K562 (cell line): ENCODE data around the gene CAMP. TPM values are rescaled to one million over a fixed set of nuclear protein-coding genes. Genes with fewer than 3 reads are reported as not detected.

ENCODE experiments used
- ATAC-seq: fragments of 200-7000 bp; cut with Tn5 transposase; 3 replicates; pipeline ENCODE4 v1.9.1; 2020; ENCODE audit warnings: moderate library complexity
- BruUV-seq: library from RNA; stranded (reverse); fragments of 400-500 nt; replicated peaks from 2 replicates; lab custom pipeline; 2021; lab: Mats Ljungman, UMichigan
- CTCF ChIA-PET: fragments of 300-600 bp; formaldehyde crosslinking; extraction: SDS; loops from one replicate; lab custom pipeline; 2021; ENCODE audit warnings: low intra/inter-chr PET ratio; lab: Yijun Ruan, JAX
- POLR2A ChIA-PET: fragments of 300-600, 350-650 bp; sonication (Branson Sonifier 250); formaldehyde crosslinking; extraction: SDS; loops from one replicate; lab custom pipeline; 2021; ENCODE audit warnings: antibody characterized with exemption, inconsistent platforms; lab: Yijun Ruan, JAX
- DNase-seq, 4 experiments: peaks; one replicate each; pipeline versions ENCODE4 v3.0.0 to v3.0.0-alpha.2; 2011 to 2018; ENCODE audit warnings: low spot score in 3 of 4, mixed read lengths in 3 of 4; ENCODE audit errors: extremely low read depth in 1 of 4
- FAIRE-seq: peaks from 2 replicates; lab custom pipeline; 2011; peaks lifted over from hg19 to GRCh38; lab: Jason Lieb, UNC
- H2AFZ ChIP-seq: 2 replicates; pipeline ENCODE4 v1.6.0; 2011; ENCODE audit warnings: low read depth, low read length, control low read depth, inconsistent platforms
- H3K27ac ChIP-seq: fragments of 200-600 bp; 3 replicates; pipeline ENCODE4 v1.8.0; 2011; ENCODE audit warnings: low read depth, mild to moderate bottlenecking, control low read depth, inconsistent platforms, low read length, moderate library complexity, mixed read lengths; ENCODE audit errors: extremely low read depth
- H3K27me3 ChIP-seq, 2 experiments: fragments of 300-600 bp in 1 of 2; 2 replicates in 1 of 2; 3 replicates in 1 of 2; pipeline versions ENCODE4 v1.6.0 to v1.8.0; 2011; ENCODE audit warnings: inconsistent platforms in 2 of 2, low read length in 2 of 2, mild to moderate bottlenecking in 1 of 2, mixed read lengths in 1 of 2, moderate library complexity in 1 of 2; ENCODE audit not compliant: control insufficient read depth in 2 of 2, insufficient read depth in 2 of 2
- H3K36me3 ChIP-seq: fragments of 300-600 bp; 3 replicates; pipeline ENCODE4 v1.8.0; 2011; ENCODE audit warnings: mild to moderate bottlenecking, low read length, inconsistent platforms; ENCODE audit not compliant: control insufficient read depth, insufficient read depth
- H3K4me1 ChIP-seq, 2 experiments: fragments of 200-600 bp in 1 of 2; replicated peaks in 1 of 2; 2 replicates in 1 of 2; 3 replicates in 1 of 2; pipeline versions ENCODE4 v1.5.1 to v1.8.0; 2011; ENCODE audit warnings: inconsistent platforms in 2 of 2, low read length in 2 of 2, mild to moderate bottlenecking in 1 of 2, mixed read lengths in 1 of 2, moderate library complexity in 1 of 2; ENCODE audit not compliant: control insufficient read depth in 2 of 2, insufficient read depth in 2 of 2
- H3K4me2 ChIP-seq: 2 replicates; pipeline ENCODE4 v1.6.1; 2011; ENCODE audit warnings: low read length, control low read depth, inconsistent platforms, mixed read lengths; ENCODE audit not compliant: insufficient read depth
- H3K4me3 ChIP-seq: fragments of 200-600 bp; sonication (generic), shearing (Covaris generic); 2 replicates; pipeline ENCODE4 v1.5.1; 2016; ENCODE audit warnings: control low read depth, inconsistent platforms
- H3K79me2 ChIP-seq: fragments of 200-600 bp; 3 replicates; pipeline ENCODE4 v1.8.0; 2011; ENCODE audit warnings: low read length, inconsistent platforms; ENCODE audit not compliant: control insufficient read depth, insufficient read depth
- H3K9ac ChIP-seq, 2 experiments: 2 replicates each; pipeline versions ENCODE4 v1.6.0 to v1.6.1; 2011; ENCODE audit warnings: low read depth in 2 of 2, low read length in 2 of 2, control low read depth in 1 of 2, inconsistent platforms in 1 of 2, mild to moderate bottlenecking in 1 of 2, mixed read lengths in 1 of 2; ENCODE audit not compliant: insufficient read depth in 1 of 2
- H3K9me1 ChIP-seq: one replicate; pipeline ENCODE4 v1.6.0; 2011; ENCODE audit warnings: inconsistent platforms, mild to moderate bottlenecking, low read length, moderate library complexity; ENCODE audit not compliant: control insufficient read depth, insufficient read depth
- H3K9me3 ChIP-seq: replicated peaks from 2 replicates; pipeline ENCODE4 v1.5.1; 2011; ENCODE audit warnings: low read depth, low read length, inconsistent platforms; ENCODE audit not compliant: control insufficient read depth, insufficient read depth
- H4K20me1 ChIP-seq: replicated peaks from 2 replicates; pipeline ENCODE4 v1.6.1; 2011; ENCODE audit warnings: low read length, inconsistent platforms, mixed read lengths; ENCODE audit not compliant: control insufficient read depth, insufficient read depth
- CBX8 ChIP-seq: fragments of 200-600 bp; sonication (generic); IDR thresholded peaks from 2 replicates; pipeline ENCODE4 v1.6.1; 2012; ENCODE audit warnings: borderline replicate concordance, mixed run types, low read depth, mild to moderate bottlenecking, moderate library complexity, mixed read lengths, low read length, control low read depth, inconsistent platforms; ENCODE audit not compliant: poor library complexity, severe bottlenecking; ENCODE audit errors: extremely low read depth
- EP400 ChIP-seq: fragments of 450-650 bp; IDR thresholded peaks from 2 replicates; pipeline ENCODE4 v1.6.1; 2017; ENCODE audit warnings: antibody characterized with exemption, mild to moderate bottlenecking, moderate library complexity
- ETS2 ChIP-seq: IDR thresholded peaks from 2 replicates; pipeline ENCODE4 v1.6.1; 2016; ENCODE audit warnings: borderline replicate concordance, missing genetic modification characterization, mild to moderate bottlenecking, moderate library complexity, missing compliant biosample characterization; ENCODE audit not compliant: poor library complexity, severe bottlenecking
- FOXJ2 ChIP-seq: fragments of 200-800 bp; sonication (Bioruptor generic); IDR thresholded peaks from 2 replicates; pipeline ENCODE4 v1.6.1; 2016; ENCODE audit warnings: missing genetic modification characterization, missing compliant biosample characterization
- FUS ChIP-seq: fragments of 200-400 bp; formaldehyde crosslinking; optimal IDR thresholded peaks from 2 replicates; pipeline ENCODE3; 2017; ENCODE audit warnings: low read depth, low read length
- GTF2F1 ChIP-seq: IDR thresholded peaks from 2 replicates; pipeline ENCODE4 v1.6.1; 2011; ENCODE audit warnings: low read depth, low read length, improper control_type of control experiment
- NEUROD1 ChIP-seq: fragments of 150-350 bp; IDR thresholded peaks from 2 replicates; pipeline ENCODE4 v1.6.1; 2014; ENCODE audit warnings: borderline replicate concordance, low read length, low read depth; ENCODE audit not compliant: partially characterized antibody
- REST ChIP-seq, 2 experiments: fragments of 450-650 bp; formaldehyde crosslinking in 1 of 2; IDR thresholded peaks; 2 replicates each; pipeline versions ENCODE4 v1.4.0 to v1.6.1; 2014 to 2020; ENCODE audit warnings: mild to moderate bottlenecking in 2 of 2, borderline replicate concordance in 1 of 2, low read depth in 1 of 2
- SP1 ChIP-seq: sonication (generic); formaldehyde crosslinking; IDR thresholded peaks from 2 replicates; pipeline ENCODE4 v1.8.1; 2022; ENCODE audit warnings: mild to moderate bottlenecking, missing genetic modification reagents
- WGBS: fragments of 100-300 bp; shearing (Covaris generic); methylation state at CpG from one replicate; pipeline ENCODE4 v1.1.6; 2016; ENCODE audit warnings: low coverage, mixed read lengths; ENCODE audit not compliant: insufficient coverage; ENCODE audit errors: missing lambda C conversion rate; 5-methylcytosine and 5-hydroxymethylcytosine counted together
- in situ Hi-C: fragments of 300-500 bp; cut with MboI; formaldehyde crosslinking; loops from 4 replicates; pipeline ENCODE4 v1.15.0; 2018; ENCODE audit warnings: inconsistent platforms, mixed read lengths
- intact Hi-C: fragments of 100-400 bp; cut with micrococcal nuclease; formaldehyde crosslinking; loops from 2 replicates; pipeline ENCODE4 v1.14.2; 2022
- polyA plus RNA-seq, 8 experiments: library from polyadenylated mRNA; depleted of rRNA in 4 of 8; stranded (reverse) in 5 of 8; unstranded in 3 of 8; fragments of >200 nt; fragmentation: Nextera tagmentation in 2 of 8; fragmentation: Illumina TruSeq in 1 of 8; extraction: Ambion mirVana in 2 of 8; extraction: Trizol in 1 of 8; gene quantifications; 2 replicates each; pipeline versions ENCODE4 v1.2.1 to v1.2.3, GENCODE V29; 2011 to 2014; ENCODE audit warnings: inconsistent platforms in 1 of 8, missing spikeins in 1 of 8
- total RNA-seq, 7 experiments: library from RNA; depleted of rRNA in 6 of 7; stranded (reverse); fragments of >200 nt in 6 of 7; fragmentation: Illumina TruSeq in 2 of 7; extraction: Trizol in 2 of 7; gene quantifications; 2 replicates each; pipeline versions ENCODE4 v1.2.1 to v1.2.3, GENCODE V29; 2011 to 2021; ENCODE audit warnings: low replicate concordance in 1 of 7

CAMP gene
- total and polyA plus RNA-seq, 9 of the 15 experiments (the other 6 are each of a cell fraction or from before 2014, with no cell fraction given): 0.22 TPM; not detected in 8

GRCh38 chr3:48270306-48270705, 47.0 kb downstream of the CAMP start:
- H3K4me1 ChIP-seq: no peaks in the 10 kb centered on the region; a peak in 1 of 5 replicates
- no peak overlapping the region for H3K4me2 ChIP-seq
- no TSS peak for BruUV-seq
- no peaks in the 10 kb centered on the region for H4K20me1 ChIP-seq
- no peaks in the 10 kb centered on the region for H3K9me1 ChIP-seq
- no peaks in the 10 kb centered on the region for H3K27me3 ChIP-seq
- DNase-seq (no peak), ATAC-seq (no peak), FAIRE-seq (no peak)
- WGBS: 100% methylated on average over 2 of the region's 2 CpGs
- intact Hi-C loops (loop anchor here (5.0 to 10.0 kb wide), 3 partner anchors 76 to 284 kb away; partner anchors contain the start of gene PFKFB4), in situ Hi-C loops (loop anchor here (5.0 kb wide), 1 partner anchor 167 kb away; no protein-coding TSS in a partner anchor)
- H3K9me3 ChIP-seq: peaks cover 4% of the 10 kb centered on the region; the same call in 1 of the 2 replicates
- H3K4me3 ChIP-seq: no peak overlapping the region
- POLR2A ChIA-PET: interaction anchor here (0.9 to 1.7 kb wide), 4 partner anchors 9 to 170 kb away, joined by 3 to 5 read pairs (median 4); partner anchors contain the start of genes CCDC51, TMA7 and ZNF589
- H2AFZ ChIP-seq: no peak overlapping the region
- peaks cover 45% of the 10 kb centered on the region; the same call in 2 of the 3 replicates for H3K36me3 ChIP-seq
- H3K79me2 ChIP-seq: no peaks in the 10 kb centered on the region
- CTCF ChIA-PET: no interaction called here
- H3K27ac ChIP-seq: no peak overlapping the region
- TF ChIP-seq FUS (no peak), ETS2 (tag) (no peak), FOXJ2 (no peak), GTF2F1 (no peak), REST (IDR thresholded peaks at IDR 0.05; ENCODE audit: borderline replicate concordance) (no peak), REST (CRISPR knock-in tag; IDR thresholded peaks at IDR 0.05; ENCODE audit: low read depth) (no peak), CBX8 (no peak), SP1 (CRISPR knock-in tag) (no peak), NEUROD1 (no peak), EP400 (no peak)
- no peak overlapping the region for H3K9ac ChIP-seq
